GM21526 (cell line): ENCODE measurements around the gene RBPMS2.

Experiments
- ATAC-seq: cut with Tn5 transposase; IDR thresholded peaks from one replicate; pipeline ENCODE4 v1.9.1; 2021; ENCODE audit warnings: moderate library complexity; ENCODE audit not compliant: unreplicated experiment, low FRiP score

Gene RBPMS2

DNA sequence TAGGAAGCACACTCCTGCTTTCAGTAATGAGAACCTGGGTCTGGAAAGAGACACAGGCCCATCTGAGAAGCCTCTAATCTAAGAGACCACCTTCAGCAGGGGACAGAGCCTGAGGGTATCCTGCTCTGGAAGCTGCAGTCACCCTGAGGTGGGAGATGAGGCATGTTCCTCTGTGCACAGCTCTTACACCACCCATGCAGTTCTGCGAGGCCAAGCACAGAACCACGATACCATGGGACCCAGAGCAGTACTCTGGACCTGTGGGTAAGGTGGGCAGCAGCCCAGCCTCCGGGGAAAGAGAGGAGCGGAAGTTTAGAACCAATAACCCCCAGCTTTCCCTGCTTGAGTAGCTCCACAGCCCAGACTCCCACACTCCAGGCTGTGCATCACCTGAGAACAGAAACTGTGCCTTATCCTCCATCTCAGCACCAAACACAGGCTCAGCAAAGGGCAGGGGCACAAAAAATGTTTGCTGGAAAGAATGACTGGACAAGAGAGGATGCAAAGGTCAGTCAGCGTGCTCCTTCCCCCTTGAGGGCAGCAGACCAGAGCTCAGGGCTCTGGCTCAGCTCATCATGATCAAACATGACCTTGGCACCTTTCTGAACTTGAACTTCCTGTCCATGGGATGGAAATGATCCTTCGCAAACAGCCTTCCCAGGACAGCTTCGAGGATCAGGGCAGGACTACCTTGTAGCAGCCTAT is 43.1 kb downstream of the RBPMS2 start:
- no peak for ATAC-seq

DNA sequence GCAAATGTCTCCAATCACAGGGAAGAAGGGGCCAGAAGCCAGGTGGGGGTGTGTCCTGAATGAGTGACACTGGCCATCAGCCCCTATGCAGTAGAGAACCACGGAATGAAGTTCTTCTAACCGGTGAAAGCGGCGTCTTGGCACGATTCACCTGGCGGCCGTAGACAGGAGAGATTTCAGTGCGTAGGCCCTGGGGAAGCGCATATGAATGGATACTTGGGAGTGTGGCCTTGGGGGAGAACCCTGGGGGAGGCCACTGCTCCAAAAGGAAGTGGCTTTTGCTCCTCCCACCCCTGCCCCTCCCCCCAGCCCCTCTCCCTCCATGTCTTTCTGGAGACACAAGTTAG is 43.6 kb downstream of the RBPMS2 start:
- no peak for ATAC-seq

DNA sequence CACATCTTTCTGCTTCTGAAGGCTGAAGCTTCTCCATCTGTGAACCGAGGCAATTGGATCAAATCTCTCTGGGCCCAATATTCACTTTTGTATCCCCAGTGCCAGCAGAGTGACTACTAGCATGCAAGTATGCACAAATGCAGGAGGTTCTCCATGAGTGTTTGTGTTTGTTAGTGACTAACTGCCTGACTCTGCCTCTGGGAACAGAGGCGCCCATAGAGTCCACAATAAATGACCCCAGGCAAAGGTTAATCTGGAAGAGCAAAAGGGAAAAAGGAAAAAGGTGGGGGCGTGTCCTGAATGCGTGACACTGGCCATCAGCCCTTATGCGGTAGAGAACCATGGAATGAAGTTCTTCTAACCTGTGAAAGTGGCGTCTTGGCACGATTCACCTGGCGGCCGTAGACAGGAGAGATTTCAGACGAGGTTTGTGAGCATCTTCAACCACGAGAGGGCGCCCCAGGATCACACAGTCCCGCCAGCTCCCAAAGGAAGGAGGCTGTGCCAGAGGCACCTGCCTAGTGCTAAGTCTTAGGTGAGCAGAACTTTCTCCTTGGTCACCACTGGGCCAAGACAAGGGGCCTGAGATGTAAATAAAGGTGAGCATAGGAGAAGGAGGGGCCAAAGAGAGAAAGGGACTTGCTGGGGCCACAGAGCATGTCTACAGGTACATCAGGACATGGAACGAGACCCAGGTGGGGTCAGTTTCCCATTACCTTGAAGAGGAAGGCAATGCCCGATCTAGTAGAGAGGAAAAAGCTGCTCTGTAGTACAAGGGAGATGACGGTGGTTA is 44.2 kb downstream of the RBPMS2 start:
- peak; percentile 62 for ATAC-seq

DNA sequence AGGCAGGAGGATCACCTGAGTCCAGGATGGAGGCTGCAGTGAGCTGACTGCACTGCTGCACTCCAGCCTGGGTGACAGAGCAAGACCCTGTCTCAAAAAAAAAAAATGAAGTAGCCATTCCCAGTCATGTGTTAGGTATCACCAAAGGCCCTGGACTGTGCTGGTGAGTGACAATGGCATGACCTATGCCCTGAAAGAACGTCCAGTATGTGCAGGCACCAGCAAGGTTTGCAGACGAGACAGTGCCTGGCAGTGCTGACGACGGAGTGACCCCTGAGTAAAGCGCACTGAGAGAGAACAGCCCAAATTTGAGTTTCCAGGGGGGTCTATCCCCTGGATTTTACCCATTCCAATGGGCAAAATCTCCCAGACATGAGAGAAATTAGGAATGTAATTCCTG is 45.2 kb downstream of the RBPMS2 start:
- ATAC-seq, result no peak

DNA sequence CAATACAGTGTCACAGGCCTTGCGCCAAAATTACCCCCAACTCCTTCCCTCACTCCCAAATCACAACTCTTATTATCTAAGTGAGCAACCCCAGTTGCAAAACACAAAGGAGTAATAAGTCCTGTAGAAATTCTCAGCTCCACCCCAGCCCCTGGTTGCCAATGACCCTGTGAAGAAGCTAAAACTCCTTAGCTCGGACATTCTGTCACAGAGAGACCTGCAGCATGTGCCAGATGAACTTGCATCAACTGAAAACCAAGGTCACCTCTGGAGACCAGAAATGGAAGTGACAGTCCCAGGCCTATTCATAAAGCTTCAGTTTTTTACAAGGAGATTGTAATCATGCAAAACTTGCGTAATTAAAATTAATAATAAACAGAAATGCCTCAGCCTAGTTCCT is 55.2 kb downstream of the RBPMS2 start:
- ATAC-seq, result no peak

DNA sequence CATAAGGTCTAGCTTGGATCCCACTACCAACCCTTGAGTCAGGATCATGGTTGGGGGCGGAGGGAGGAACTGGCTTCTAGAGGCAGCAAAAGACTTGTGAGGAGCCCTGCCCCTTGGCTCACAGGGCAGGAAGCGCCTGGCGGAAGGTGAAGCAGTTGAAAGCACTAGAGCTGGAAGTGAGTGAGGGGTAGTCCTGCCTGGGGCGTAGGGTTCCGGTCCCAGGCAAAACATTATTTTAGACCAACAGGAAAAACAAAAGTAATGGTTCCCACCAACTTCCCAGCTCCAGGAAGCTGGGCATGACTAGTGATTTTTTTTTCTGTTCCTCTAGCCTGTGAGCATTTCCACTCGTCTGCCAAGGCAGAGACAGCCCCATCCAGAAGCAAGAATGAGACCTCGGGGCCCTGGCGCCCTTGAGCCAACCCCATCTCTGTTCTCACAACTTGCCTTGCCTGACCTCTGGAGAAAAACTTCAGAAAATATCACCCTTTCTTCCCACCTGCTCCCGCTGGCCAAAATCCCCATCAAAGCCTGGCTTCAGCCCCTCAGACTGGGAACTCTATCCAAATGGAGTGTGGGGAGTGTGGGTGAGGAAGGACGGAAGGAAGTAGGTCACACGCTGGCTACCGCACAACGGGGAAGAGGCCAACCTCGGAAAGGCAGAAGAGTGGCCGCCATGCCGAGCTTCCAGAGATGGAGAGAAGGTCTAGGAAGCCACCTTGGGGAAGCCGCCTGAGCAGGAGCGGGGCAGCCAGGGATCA is 57.5 kb downstream of the RBPMS2 start:
- no peak for ATAC-seq

DNA sequence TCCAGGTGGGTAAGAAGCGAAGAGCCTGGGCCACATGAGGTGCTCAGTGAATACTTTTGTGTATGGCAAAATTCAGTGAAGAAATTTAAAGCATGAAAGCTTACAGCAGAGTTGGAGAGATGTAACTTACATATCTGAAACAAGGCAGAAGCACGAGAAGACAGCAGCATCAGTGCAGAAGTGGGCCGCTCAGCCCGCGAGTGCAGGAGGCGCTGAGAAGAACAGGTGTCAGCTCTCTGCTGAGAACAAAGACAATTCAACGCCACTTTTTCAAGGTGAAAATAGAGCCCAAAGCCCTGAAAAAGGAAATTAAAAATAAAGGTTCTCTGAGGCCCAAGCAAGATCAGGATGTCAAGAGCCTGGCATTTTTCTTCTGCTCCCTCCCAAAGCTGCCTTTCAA is 58.3 kb downstream of the RBPMS2 start:
- no peak for ATAC-seq

DNA sequence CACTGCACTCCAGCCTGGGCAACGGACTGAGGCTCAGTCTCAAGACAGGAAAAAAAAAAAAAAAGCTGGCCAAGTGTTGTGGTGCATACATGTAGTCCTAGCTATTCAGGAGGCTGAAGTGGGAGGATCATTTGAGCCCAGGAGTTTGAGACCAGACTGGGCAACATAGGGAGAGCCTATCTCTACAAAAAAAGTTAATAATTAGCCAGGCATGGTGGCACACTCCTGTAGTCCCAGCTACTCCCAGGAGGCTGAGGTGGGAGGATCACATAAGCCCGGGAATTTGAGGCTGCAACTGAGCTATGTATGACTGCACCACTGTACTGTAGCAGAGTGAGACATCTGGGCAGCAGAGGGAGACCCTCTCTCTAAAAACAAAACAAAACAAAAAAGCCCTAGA is 58.9 kb downstream of the RBPMS2 start:
- ATAC-seq, result no peak

DNA sequence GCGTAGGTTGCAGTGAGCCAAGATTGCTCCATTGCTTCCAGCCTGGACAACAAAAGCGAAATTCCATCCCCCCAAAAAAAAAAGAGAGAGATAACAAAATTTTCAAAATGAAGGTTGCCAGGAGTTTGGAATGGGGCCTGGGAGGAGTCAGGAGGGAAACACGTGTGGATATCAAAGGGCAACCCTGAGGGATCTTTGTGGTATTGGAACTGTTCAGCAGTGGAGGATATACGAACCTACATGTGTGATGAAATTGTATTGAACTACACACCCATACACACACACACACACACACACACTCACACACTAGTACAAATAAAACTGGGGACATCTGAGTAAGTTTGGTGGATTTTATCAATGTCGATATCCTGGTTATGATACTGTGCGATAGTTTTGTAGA is 61.8 kb downstream of the RBPMS2 start:
- ATAC-seq, result no peak

DNA sequence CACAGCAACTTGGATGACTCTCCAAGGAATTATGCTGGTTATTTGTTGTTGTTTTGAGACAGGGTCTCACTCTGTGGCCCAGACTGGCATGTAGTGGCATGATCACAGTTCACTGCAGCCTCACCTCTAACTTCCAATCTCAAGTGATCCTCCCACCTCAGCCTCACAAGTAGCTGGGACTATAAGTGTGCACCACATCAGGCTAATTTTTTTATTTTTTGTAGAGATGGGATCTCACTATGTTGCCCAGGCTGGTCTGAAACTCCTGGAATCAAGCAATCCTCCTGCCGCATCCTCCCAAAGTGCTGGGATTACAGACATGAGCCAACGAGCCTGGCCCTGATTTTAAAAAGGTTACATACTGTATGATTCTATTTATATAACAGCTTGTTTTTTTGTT is 63.0 kb downstream of the RBPMS2 start:
- ATAC-seq, result no peak

DNA sequence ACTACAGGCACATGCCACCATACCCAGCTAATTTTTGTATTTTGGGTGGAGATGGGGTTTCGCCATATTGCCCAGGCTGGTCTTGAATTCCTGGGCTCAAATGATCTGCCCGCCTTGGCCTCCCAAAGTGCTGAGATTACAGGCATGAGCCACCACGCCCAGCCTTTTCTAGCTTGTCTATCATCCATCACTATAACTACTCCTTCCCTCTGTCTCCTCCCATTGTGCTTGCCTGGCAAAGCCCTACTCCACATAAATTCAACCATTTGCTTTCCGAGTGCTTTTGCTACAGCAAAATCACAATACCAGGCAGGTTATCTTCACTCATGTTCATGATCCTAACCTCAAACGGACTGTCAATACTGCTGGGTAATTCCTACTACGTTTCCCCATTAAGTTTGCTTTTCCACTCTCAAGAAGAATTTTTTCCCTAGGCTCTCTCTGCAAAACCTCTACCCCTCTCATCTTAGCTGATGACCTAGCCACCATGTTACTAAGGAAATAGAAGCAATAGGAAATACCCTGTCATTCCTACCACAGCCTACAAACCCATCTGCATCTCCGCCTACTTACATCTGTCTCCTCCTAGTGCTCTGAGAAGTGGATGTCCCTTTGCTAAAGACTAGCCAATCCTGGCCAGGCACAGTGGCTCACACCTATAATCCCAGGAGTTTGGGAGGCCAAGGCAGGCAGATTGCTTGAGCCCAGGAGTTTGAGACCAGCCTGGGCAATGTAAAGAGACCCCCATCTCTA is 64.5 kb downstream of the RBPMS2 start:
- no peak for ATAC-seq

DNA sequence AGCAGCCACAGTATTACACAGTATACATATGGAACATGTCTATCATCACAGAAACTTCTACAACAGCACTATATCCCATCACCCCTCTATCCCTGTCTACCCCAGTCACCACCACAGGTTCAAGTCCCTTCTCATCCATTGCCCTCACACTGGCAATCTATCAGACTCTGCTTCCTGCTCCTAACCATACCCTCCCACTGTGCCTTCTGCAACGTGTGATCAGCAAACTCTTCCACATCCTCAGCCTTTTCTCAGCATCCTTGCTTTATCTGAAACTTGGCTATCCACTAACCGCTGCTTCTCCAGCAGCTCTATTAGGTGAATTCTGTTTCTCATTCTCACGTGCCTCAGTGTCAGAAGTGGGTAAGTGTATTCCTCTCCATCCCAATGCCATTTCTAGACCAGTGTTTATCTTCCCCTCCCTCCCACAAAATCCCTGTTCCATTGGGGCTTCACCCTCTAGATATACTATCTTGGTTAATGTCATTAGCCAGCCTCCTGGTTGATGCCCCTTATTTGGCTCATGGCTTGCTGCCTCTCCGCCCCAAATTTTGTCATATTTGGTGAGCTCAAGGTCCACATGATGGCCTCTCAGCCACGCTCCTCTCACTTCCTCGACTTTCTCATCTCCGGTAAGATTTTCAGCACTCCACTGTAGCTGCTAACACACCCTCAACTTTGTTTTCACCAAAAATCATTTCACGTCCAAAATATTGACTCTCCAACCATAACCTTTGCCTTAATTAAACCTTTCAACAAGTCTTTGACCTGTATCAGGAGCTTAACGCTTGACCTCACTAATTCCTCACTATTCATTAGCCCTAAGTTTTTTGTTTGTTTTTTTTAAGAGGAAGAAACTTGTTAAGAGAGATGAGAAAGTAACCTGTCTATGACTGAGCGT is 69.1 kb downstream of the RBPMS2 start:
- no peak for ATAC-seq

DNA sequence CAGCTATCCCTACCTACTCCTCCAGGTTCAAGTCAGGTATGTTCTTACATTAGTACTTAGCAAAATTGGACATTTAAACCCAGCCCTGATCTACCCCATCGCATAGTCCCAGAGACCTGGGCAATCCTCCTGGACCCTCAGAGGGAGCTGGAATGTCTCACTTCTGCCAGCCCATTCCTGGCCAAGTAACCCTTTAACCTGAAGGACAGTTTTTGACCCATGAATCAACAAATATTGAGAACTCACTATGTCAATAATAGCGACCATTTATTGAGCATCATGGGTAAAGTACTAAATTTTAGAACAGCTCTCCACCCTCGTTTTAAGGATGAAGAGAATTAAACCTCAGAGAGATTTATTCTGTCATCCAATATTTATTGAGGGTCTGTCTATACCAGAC is 70.4 kb downstream of the RBPMS2 start:
- ATAC-seq, result no peak

DNA sequence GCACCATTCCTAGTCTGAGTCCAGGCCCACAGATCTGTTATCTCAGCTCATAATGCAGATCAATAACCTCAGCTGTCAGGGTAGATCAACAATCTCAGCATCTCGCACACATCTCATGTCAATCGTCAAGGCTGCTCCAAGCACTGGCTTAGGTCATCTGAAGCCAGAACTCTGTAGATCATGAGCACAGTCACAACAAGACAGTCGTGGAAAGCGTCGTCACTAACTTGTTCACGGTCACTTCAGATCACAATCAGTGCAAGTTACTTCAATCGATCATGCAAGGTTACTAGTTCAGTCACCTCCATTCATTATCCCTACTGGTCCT is 71.8 kb downstream of the RBPMS2 start:
- ATAC-seq, result no peak

DNA sequence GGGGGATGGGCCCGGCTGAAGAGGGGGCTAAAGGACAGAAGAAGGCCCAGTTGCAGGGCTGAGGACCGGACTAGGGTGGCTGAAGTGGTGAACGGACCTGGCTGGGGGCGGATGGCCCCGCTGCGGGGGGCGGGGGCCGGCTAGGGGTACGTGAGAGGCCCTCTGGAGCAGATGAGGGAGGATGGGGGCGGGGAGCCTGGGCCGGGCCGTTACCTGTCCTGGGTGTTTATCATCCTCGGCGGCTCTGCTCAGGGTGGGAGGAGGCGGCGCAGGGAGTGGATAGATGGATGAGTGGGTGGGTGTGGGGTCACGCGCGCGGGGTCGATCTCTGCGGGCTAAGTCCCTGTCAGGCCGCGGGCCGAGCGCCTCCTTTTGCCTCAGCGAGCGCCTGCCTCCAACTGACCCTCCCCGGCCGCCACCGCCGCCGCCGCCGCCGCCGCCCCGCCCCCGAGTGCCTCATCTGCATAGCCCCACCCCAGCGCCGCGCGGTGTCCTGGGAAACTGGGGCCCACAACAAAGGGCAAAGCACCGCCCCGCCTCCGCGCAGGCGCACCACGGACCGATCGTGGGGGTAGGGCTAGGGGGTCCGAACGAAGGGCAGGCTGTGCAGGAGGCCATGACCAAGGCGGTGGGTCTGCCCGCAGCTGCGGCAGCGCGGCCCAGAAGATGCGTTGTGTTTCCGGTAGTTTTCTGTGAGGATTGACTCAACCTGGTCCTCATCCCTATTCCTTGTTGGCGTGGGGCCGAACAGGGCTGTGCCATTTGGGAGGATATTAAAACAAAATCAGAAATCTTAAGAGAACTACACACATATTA is 72.4 kb downstream of the RBPMS2 start:
- ATAC-seq, result peak; percentile 61

DNA sequence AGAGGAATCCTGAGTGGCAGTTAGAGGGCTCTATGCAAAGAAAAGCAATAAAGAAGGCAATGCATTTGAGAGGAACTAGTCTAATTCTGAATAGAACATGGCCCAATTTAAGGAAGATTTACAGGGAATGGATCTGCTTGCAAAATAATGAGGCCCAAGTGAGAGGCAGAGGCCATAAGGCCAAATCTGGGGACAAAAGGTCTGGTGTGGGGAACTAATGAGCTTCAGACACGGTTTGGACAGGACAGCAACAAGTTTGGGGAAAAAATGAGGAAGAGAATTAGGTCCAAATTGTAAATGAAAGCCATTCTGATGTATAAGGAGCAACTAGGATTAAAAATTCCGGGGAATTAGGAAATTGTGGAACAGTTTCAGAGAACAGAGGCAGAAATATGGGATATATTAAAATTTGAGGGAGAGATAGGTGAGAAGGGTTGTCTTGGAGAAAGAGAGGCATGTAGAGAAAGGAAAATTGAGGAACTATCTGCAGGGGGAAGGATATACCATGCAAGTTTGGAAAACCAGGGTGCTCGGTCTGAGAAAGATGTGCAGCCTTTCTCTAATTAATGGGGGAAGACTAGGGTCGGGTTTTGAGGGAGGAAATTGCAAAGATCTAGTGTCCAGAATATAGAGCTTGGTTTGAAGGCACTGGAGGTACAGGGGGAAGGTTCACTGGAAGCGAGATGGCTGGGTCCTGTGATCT is 73.8 kb downstream of the RBPMS2 start:
- ATAC-seq, result no peak

DNA sequence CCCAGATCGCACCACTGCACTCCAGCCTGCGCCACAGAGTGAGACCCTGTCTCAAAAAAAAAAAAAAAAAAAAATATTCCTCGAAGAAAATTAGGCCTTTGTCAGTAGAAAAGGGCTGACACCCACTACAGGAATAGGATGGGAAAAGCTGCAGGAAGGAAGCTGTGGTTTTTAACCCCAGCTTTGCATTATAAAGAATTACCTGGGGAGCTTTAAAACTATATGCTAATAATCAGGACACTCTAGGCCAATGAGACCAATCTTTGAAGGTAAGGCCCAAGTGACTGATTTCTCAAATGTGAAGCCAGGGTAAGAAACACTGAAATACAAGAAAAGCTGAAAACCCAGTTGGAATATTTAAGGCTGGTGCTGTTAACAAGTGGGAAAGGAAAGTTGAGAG is 74.3 kb downstream of the RBPMS2 start:
- no peak for ATAC-seq

DNA sequence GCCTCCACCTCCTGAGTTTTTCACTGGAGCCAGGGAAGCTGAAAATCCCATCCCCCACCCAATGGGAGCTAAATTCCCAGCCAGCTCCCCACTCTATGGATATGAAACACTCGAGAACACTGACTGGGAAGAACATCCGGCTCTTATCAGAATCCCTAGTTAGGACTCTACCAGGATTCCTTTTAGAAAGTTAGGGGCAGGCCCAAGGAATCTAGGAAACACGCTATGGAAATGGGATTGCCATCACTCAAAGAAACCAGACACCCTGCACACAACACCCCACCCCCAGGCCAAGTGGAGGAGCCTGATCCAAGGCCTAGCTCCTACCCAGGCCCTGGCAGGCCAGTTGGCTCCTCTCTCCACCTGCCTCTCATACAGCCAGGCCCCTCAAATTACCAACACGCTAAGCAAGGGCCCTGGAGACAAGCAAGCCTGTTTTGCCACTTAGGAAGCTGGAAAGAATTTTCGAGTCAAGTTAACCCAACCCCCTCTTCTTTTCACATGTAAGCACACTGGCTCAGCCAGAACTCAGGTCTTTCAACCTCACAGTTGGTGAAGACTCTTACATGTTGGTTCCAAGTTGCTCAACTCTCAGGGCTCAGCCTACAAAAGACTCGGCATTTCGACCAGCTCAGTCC is 75.5 kb downstream of the RBPMS2 start:
- no peak for ATAC-seq
